Right forelimb (tissue), 1 donor: ENCODE measurements around the gene CNOT3.

Experiments used
- DNase-seq: peaks from one replicate; pipeline ENCODE4 v3.0.0-alpha.2; 2018

Gene CNOT3

DNA sequence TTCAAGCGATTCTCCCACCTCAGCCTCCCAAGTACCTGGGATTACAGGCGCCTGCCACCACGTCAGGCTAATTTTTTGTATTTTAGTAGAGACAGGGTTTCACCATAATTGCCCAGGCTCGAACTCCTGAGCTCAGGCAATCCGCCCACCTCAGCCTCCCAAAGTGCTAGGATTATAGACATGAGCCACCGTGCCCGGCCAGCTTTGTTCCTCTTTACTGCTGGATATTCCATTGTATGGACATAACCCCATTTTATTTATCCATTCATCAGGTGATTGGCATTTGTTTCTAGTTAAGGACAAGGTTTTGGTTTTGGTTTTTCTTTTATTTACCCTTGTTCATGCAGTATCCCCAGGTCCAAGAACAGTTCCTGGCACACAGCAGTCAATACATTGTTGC lies 59.0 kb downstream of the CNOT3 start:
- no peak for DNase-seq

DNA sequence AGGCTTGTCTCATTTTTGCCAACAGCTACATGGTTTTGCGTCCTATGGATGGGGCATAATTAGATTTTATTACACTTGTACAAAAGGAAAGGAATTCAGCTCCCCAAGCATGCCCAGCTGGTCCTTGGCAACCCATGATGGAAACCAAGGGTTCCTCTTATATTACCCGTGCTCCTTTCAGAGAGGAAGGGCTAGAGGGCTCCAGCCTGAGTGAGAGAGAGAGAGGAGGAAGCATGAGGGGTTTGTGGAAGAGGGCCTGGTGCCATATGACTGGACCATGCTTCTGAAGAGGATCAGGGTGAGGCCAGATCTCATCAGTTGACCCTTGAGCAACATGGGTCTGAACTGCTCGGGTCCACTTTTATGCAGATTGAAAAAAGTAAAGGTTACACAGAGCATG lies 59.6 kb downstream of the CNOT3 start:
- no peak for DNase-seq

DNA sequence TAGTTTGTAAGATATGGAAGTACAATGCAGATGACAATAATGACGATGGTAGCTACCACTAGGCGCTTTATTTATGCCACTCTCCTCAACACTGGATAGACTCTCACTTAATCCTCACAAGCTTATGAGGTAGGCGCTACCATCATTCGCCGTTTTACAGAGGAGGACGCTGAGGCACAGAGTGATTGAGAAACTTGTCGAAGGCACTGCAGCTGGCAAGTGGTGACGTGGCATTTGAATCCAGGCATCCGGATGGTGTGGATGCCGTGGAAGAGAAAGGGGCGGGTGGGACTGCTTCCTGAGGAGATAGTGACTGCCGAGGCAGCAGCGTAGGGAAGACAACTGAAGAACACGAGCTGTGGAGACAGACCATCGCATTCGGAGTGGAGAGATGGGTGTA lies 61.8 kb downstream of the CNOT3 start:
- DNase-seq: no peak

DNA sequence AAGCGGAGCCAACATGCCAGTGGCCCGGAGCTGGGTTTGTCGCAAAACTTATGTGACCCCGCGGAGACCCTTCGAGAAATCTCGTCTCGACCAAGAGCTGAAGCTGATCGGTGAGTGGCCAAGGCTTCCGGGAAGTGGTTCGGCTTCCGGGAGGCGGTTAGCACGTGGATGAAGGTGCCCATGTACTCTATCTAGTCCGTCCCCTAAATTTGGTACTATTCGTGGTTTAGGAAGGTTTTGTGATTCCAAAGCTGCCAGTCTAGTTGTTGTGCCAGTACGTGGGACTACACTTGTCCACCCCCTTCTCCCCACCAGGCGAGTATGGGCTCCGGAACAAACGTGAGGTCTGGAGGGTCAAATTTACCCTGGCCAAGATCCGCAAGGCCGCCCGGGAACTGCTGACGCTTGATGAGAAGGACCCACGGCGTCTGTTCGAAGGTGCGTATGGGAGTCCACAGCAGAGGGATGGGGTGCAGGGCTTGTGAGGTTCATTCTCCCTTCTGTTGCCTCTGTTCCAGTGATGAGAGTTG lies 63.7 kb downstream of the CNOT3 start:
- DNase-seq: no peak

DNA sequence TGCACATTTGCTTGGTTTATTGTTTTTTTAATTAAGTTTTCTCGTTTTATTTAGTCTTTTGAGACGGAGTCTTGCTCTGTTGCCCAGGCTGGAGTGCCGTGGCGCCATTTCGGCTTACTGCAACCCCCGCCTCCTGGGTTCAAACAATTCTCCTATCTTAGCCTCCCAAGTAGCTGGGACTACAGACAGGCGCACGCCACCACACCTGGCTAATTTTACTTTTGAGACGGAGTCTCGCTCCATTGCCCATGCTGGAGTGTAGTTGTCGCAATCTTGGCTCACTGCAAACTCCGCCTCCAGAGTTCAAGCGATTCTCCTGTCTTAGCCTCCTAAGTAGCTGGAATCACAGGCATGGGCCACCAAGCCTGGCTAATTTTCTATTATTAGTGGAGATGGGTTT lies 64.4 kb downstream of the CNOT3 start:
- DNase-seq: no peak

DNA sequence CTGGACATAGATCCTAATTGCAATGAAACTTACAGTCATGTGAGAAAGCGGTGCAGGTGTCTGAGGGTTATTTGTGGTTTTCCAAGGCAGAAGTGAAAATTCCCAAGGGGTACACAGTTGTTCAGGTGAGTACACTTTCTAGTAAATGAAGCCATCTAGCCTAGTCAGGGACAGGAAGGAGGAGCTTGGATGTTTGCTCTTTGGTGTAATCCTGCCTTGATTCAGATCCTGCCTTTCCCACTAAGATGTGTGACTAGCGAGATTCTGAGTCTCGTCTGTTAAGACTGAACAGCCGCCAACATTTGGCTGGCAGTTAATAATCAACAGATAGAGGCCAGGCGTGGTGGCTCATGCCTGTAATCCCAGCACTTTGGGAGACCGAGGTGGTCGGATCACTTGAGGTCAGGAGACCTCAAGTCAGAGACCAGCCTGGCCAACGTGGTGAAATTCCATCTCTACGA lies 65.6 kb downstream of the CNOT3 start:
- no peak for DNase-seq

DNA sequence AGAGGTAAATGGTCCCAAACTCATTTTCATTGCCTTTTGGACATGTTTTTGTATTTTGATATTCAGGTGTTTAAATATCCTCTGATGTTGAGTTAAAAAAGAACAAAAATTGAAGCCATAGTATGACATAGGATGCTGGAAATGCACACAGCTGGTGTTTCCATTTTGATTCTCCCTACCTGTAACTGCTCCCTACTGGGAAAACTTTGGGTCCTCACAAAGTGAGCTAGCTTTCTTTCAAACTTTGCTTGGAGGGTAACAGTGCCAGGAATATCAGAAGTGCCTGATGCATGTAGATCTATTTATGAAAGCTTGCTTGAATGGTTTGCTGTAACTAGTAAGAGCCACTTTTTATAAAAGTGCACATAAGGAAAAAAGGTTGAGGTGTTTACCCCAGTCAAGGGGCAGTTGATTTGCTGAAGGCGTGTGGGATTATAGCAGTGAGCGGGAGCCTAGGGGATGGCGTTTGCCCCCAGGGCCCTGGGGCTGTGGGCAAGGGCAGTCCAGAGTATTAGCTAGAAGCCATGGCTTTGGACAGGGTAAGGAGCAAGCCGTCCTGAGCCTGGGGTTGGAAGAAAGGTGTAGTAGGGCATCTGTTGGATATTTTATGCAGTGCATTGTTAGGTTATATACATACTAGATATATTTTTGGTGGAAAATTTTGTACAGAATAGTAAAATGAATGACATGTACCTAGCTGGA lies 67.4 kb downstream of the CNOT3 start:
- no peak for DNase-seq
